GM12892 (cell line): ENCODE measurements around the gene UBE2O.

ENCODE experiments used
- POLR2A ChIP-seq: IDR thresholded peaks from 2 replicates; pipeline ENCODE4 v1.6.1; 2011; ENCODE audit warnings: low read depth, low read length, control low read depth
- POLR2AphosphoS5 ChIP-seq: IDR thresholded peaks from 2 replicates; pipeline ENCODE4 v1.6.1; 2011; ENCODE audit warnings: low read depth, low read length, control low read depth
- TAF1 ChIP-seq: IDR thresholded peaks from 2 replicates; pipeline ENCODE4 v1.6.1; 2011; ENCODE audit warnings: low read depth, mild to moderate bottlenecking, control low read depth, low read length, borderline replicate concordance

GRCh38 chr17:76391200-76391715, 61.7 kb downstream of the UBE2O start:
- TF ChIP-seq POLR2AphosphoS5, result no peak
- TF ChIP-seq POLR2A, result no peak
- no peak for TF ChIP-seq TAF1
